HG02884 (cell line): ENCODE data around the gene C12orf76.

Experiments
- ATAC-seq: cut with Tn5 transposase; IDR thresholded peaks from one replicate; pipeline ENCODE4 v1.9.1; 2021; ENCODE audit warnings: mild to moderate bottlenecking, moderate library complexity; ENCODE audit not compliant: unreplicated experiment

C12orf76 gene

GRCh38 chr12:109996483-109996853 lies 51.9 kb downstream of the C12orf76 start:
- no peak for ATAC-seq

GRCh38 chr12:109995686-109996482 lies 52.4 kb downstream of the C12orf76 start, which contains the start of gene GIT2:
TSS of gene GIT2 (minus strand) at chr12:109996368. CDS start at chr12:109996224, 144 bp downstream.
- ATAC-seq = peak; percentile 51

GRCh38 chr12:109995361-109995685 lies 53.0 kb downstream of the C12orf76 start:
- no peak for ATAC-seq

GRCh38 chr12:109994401-109995175 lies 53.7 kb downstream of the C12orf76 start:
- no peak for ATAC-seq

GRCh38 chr12:109993091-109993490 lies 55.2 kb downstream of the C12orf76 start:
- ATAC-seq = no peak

GRCh38 chr12:109991586-109991985 lies 56.7 kb downstream of the C12orf76 start:
- ATAC-seq = no peak
